WTC11 (cell line): ENCODE measurements around the gene CADM4. TPM values are rescaled to one million over a fixed set of nuclear protein-coding genes. Genes with fewer than 3 reads are reported as not detected.
A peak's percentile ranks its signal among the peaks of the same experiment; 100 is the strongest.

Experiments used
- ATAC-seq: fragments of 200-7000 bp; cut with Tn5 transposase; 2 replicates; pipeline ENCODE4 v1.10.0; 2021; ENCODE audit warnings: mild to moderate bottlenecking, moderate library complexity
- CTCF ChIA-PET: fragments of 300-600 bp; sonication (Branson Sonifier 250); formaldehyde crosslinking; loops from one replicate; lab custom pipeline; 2021; ENCODE audit warnings: antibody characterized with exemption; lab: Charles Lee
- POLR2A ChIA-PET: fragments of 350-600 bp; sonication (Branson Sonifier 250); formaldehyde crosslinking; loops from one replicate; lab custom pipeline; 2021; ENCODE audit warnings: antibody characterized with exemption; lab: Charles Lee
- DNase-seq: peaks from one replicate; pipeline ENCODE4 v3.0.0; 2021; ENCODE audit warnings: low spot score
- H3K27ac Mint-ChIP-seq: 2 replicates; pipeline ENCODE4 v1.8.0; 2021; ENCODE audit warnings: mixed read lengths
- H3K27me3 Mint-ChIP-seq: 2 replicates; pipeline ENCODE4 v1.8.0; 2021; ENCODE audit warnings: low read depth, mild to moderate bottlenecking, moderate library complexity, mixed read lengths
- H3K36me3 Mint-ChIP-seq: 2 replicates; pipeline ENCODE4 v1.8.0; 2021; ENCODE audit warnings: mixed read lengths
- H3K4me1 Mint-ChIP-seq: 2 replicates; pipeline ENCODE4 v1.8.0; 2022; ENCODE audit warnings: mixed read lengths
- H3K4me3 Mint-ChIP-seq: 2 replicates; pipeline ENCODE4 v1.8.0; 2021; ENCODE audit warnings: mild to moderate bottlenecking, moderate library complexity, mixed read lengths
- H3K9me3 Mint-ChIP-seq: 2 replicates; pipeline ENCODE4 v1.8.0; 2021; ENCODE audit warnings: mixed read lengths
- ESRRA ChIP-seq: sonication (generic); formaldehyde crosslinking; IDR thresholded peaks from 2 replicates; pipeline ENCODE4 v1.8.1; 2022; ENCODE audit warnings: mild to moderate bottlenecking, missing genetic modification reagents, borderline replicate concordance
- GRHL2 ChIP-seq: fragments of 250-450 bp; sonication (Bioruptor Pico); IDR thresholded peaks from 2 replicates; pipeline ENCODE4 v1.8.0; 2022; ENCODE audit warnings: mild to moderate bottlenecking, moderate library complexity; ENCODE audit not compliant: insufficient replicate concordance, severe bottlenecking
- HMGXB4 ChIP-seq: sonication (generic); formaldehyde crosslinking; IDR thresholded peaks from 2 replicates; pipeline ENCODE4 v1.8.1; 2023; ENCODE audit warnings: mild to moderate bottlenecking, moderate library complexity, missing genetic modification reagents
- IRF1 ChIP-seq: sonication (generic); formaldehyde crosslinking; IDR thresholded peaks from 2 replicates; pipeline ENCODE4 v1.8.0; 2023; ENCODE audit warnings: missing genetic modification reagents
- MAX ChIP-seq: sonication (generic); formaldehyde crosslinking; IDR thresholded peaks from 2 replicates; pipeline ENCODE4 v1.8.0; 2022; ENCODE audit warnings: mild to moderate bottlenecking, missing genetic modification reagents
- NFATC4 ChIP-seq: fragments of 250-450 bp; sonication (Bioruptor Pico); IDR thresholded peaks from 2 replicates; pipeline ENCODE4 v1.9.0; 2021; ENCODE audit warnings: mild to moderate bottlenecking
- SP1 ChIP-seq: sonication (generic); formaldehyde crosslinking; conservative IDR thresholded peaks from 2 replicates; pipeline ENCODE4 v1.8.1; 2022; ENCODE audit warnings: missing genetic modification reagents
- TCF7 ChIP-seq: sonication (generic); formaldehyde crosslinking; IDR thresholded peaks from 2 replicates; pipeline ENCODE4 v1.8.0; 2022; ENCODE audit warnings: mild to moderate bottlenecking, low read depth, missing genetic modification reagents, moderate library complexity
- USF2 ChIP-seq: sonication (generic); formaldehyde crosslinking; IDR thresholded peaks from 2 replicates; pipeline ENCODE4 v1.8.1; 2023; ENCODE audit warnings: mild to moderate bottlenecking, missing genetic modification reagents, moderate library complexity
- ZNF219 ChIP-seq: sonication (generic); formaldehyde crosslinking; IDR thresholded peaks from 2 replicates; pipeline ENCODE4 v1.8.0; 2023; ENCODE audit warnings: missing genetic modification reagents, mild to moderate bottlenecking, borderline replicate concordance
- total RNA-seq: library from RNA; stranded (reverse); gene quantifications from 3 replicates; pipeline ENCODE4 v1.2.3, GENCODE V29; 2021
- TF ChIP-seq, protein P1 (sequence below): sonication (generic); formaldehyde crosslinking; IDR thresholded peaks from 2 replicates; pipeline ENCODE4 v1.8.0; 2022; ENCODE audit warnings: mild to moderate bottlenecking, missing genetic modification reagents
- TF ChIP-seq, protein P2 (sequence below): sonication (generic); formaldehyde crosslinking; IDR thresholded peaks from 2 replicates; pipeline ENCODE4 v1.8.0; 2023; ENCODE audit warnings: mild to moderate bottlenecking, missing genetic modification reagents
- TF ChIP-seq, protein P3 (sequence below): sonication (generic); formaldehyde crosslinking; IDR thresholded peaks from 2 replicates; pipeline ENCODE4 v1.8.1; 2022; ENCODE audit warnings: low read depth, missing genetic modification reagents, borderline replicate concordance

Gene CADM4
- total RNA-seq, 1 experiment from 2014 or later: 13.3 TPM

- TF ChIP-seq, protein P1, sequence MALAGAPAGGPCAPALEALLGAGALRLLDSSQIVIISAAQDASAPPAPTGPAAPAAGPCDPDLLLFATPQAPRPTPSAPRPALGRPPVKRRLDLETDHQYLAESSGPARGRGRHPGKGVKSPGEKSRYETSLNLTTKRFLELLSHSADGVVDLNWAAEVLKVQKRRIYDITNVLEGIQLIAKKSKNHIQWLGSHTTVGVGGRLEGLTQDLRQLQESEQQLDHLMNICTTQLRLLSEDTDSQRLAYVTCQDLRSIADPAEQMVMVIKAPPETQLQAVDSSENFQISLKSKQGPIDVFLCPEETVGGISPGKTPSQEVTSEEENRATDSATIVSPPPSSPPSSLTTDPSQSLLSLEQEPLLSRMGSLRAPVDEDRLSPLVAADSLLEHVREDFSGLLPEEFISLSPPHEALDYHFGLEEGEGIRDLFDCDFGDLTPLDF (CRISPR knock-in tag): no peak
Observed at GRCh38 chr19:43622070-43622469, 17.6 kb downstream of the CADM4 start (continued).

DNA sequence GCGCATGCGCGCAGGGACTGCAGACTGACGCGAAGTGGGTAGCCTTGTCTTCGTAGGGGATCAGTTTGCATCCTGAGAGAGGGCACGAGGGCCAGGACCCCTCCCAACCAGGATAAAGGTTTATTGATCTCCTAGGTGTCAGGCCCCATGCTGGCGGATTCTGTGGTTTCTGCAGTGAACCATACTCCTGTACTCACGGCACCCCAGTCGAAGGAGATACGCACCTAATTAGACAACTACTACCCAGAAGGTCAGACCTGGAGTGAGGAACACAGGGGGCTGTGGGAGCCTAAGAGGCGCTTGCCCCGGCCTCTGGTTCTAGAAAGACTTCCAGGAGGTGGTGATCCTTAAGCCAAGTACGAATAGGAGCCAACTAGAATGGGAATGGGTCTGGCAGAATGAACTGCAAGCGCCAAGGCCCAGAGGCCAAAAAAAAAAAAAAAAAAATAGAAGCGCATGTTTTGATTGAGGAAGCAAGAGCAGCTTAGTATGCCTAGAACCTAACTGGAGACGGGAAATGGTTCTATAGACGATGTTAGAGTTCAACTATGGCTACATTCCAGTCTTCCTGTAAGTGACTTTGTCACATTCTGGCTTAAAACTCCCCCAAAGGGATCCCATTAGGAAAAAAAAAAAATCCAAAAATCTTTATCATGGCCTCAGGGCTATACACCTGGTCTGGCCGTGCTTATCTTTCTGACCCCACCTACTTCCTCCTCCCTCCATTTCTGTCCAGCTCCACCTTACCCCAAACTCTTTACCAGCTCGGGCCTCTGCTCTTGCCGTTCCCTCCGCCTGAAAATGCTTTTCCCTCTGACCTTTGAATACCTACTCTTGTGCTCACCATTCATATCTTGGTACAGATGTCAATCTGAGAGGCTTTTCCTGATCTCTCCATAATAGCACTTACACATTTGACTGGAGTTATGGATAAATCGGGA lies 19.3 kb downstream of the CADM4 start:
- Mint-ChIP-seq H3K27me3 (peaks cover 4% of the 10 kb centered on the region), H3K9me3 (no peaks in the 10 kb centered on the region), H3K4me1 (peaks cover 27% of the 10 kb centered on the region), H3K27ac (peak overlapping the region; percentile 97), H3K4me3 (peak overlapping the region; percentile 74), H3K36me3 (no peaks in the 10 kb centered on the region)
- ChIA-PET POLR2A (interaction anchor here (0.6 to 1.0 kb wide), 3 partner anchors 13 to 34 kb away, joined by 3 to 4 read pairs (median 3); partner anchors contain the start of gene ZNF576), CTCF (interaction anchor here (0.6 to 1.6 kb wide), 4 partner anchors 24 to 1219 kb away, joined by 4 to 5 read pairs (median 4); partner anchors contain the start of genes IRGQ and ZNF576)
- DNase-seq (no peak), ATAC-seq (no peak)
- TF ChIP-seq TCF7 (CRISPR knock-in tag): no peak
- TF ChIP-seq MAX: peak; percentile 32; the same call in 1 of the 2 replicates
- TF ChIP-seq, protein P2, sequence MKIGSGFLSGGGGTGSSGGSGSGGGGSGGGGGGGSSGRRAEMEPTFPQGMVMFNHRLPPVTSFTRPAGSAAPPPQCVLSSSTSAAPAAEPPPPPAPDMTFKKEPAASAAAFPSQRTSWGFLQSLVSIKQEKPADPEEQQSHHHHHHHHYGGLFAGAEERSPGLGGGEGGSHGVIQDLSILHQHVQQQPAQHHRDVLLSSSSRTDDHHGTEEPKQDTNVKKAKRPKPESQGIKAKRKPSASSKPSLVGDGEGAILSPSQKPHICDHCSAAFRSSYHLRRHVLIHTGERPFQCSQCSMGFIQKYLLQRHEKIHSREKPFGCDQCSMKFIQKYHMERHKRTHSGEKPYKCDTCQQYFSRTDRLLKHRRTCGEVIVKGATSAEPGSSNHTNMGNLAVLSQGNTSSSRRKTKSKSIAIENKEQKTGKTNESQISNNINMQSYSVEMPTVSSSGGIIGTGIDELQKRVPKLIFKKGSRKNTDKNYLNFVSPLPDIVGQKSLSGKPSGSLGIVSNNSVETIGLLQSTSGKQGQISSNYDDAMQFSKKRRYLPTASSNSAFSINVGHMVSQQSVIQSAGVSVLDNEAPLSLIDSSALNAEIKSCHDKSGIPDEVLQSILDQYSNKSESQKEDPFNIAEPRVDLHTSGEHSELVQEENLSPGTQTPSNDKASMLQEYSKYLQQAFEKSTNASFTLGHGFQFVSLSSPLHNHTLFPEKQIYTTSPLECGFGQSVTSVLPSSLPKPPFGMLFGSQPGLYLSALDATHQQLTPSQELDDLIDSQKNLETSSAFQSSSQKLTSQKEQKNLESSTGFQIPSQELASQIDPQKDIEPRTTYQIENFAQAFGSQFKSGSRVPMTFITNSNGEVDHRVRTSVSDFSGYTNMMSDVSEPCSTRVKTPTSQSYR (CRISPR knock-in tag): no peak
- TF ChIP-seq NFATC4 (CRISPR knock-in tag): no peak
- TF ChIP-seq, protein P3, sequence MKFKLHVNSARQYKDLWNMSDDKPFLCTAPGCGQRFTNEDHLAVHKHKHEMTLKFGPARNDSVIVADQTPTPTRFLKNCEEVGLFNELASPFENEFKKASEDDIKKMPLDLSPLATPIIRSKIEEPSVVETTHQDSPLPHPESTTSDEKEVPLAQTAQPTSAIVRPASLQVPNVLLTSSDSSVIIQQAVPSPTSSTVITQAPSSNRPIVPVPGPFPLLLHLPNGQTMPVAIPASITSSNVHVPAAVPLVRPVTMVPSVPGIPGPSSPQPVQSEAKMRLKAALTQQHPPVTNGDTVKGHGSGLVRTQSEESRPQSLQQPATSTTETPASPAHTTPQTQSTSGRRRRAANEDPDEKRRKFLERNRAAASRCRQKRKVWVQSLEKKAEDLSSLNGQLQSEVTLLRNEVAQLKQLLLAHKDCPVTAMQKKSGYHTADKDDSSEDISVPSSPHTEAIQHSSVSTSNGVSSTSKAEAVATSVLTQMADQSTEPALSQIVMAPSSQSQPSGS: no peak
- TF ChIP-seq GRHL2 (CRISPR knock-in tag): no peak

GRCh38 chr19:43619262-43620060 lies 20.2 kb downstream of the CADM4 start, which contains the start of gene ZNF428:
ZNF428 (minus strand) TSS chr19:43619629; CDS start chr19:43614304, 5,325 bp downstream.
- DNase-seq (peak; percentile 93), ATAC-seq (peak; percentile 81)
- H3K9me3 Mint-ChIP-seq: no peaks in the 10 kb centered on the region
- ChIA-PET POLR2A (interaction anchor here (1.0 kb wide), 1 partner anchor 12 kb away, joined by 3 read pairs; no protein-coding TSS in a partner anchor), CTCF (interaction anchor here (0.6 to 1.3 kb wide), 2 partner anchors 25 to 104 kb away, joined by 4 read pairs; no protein-coding TSS in a partner anchor)
- no peaks in the 10 kb centered on the region; the same call in 1 of the 2 replicates for H3K27me3 Mint-ChIP-seq
- no peaks in the 10 kb centered on the region for H3K36me3 Mint-ChIP-seq
- peak within 1 kb of the TSS; percentile 74 for H3K4me3 Mint-ChIP-seq
- H3K4me1 Mint-ChIP-seq: peaks cover 24% of the 10 kb centered on the region
- H3K27ac Mint-ChIP-seq: peak within 1 kb of the TSS; percentile 97
- TF ChIP-seq SP1 (CRISPR knock-in tag): peak; percentile 75
- TF ChIP-seq HMGXB4 (CRISPR knock-in tag): peak; percentile 94; the same call in 1 of the 2 replicates
- TF ChIP-seq USF2 (CRISPR knock-in tag): no peak; the same call in 1 of the 2 replicates
- TF ChIP-seq IRF1 (CRISPR knock-in tag): peak; percentile 86
- TF ChIP-seq ZNF219 (CRISPR knock-in tag): peak; percentile 45; the same call in 1 of the 2 replicates
- TF ChIP-seq, protein P2 (CRISPR knock-in tag): 0 out of 2 replicates have a peak, but pooled peaks have one; percentile 36
- peak; percentile 53; the same call in 1 of the 2 replicates for TF ChIP-seq ESRRA (CRISPR knock-in tag)
